Activated CD4-positive, alpha-beta T cell treated with anti-CD3 and anti-CD28 coated beads, Interleukin-10, Interleukin-2, amounts not matched to agents 100 ng/mL and 50 ng/mL, durations not matched to agents 16 hours and 8 hours (primary cell): ENCODE measurements around the gene GABBR2.
A peak's percentile ranks its signal among the peaks of the same experiment; 100 is the strongest.
"Not testable (repeated sequence)": the region's sequence is repeated elsewhere in the genome, so short reads cannot be mapped to it uniquely, and the experiment has no call there.

Source experiments
- DNase-seq: peaks from one replicate; pipeline ENCODE4 v3.0.0-alpha.2; 2020

Gene GABBR2

GRCh38 chr9:98591696-98592095, 117.0 kb downstream of the GABBR2 start:
- DNase-seq, result no peak

GRCh38 chr9:98590101-98590500, 118.6 kb downstream of the GABBR2 start:
- no peak for DNase-seq

- DNase-seq, result no peak
These were observed 119.6 kb downstream of the GABBR2 start for GRCh38 chr9:98589102-98589501.

- not testable (repeated sequence) for DNase-seq
These were observed 123.8 kb downstream of the GABBR2 start for GRCh38 chr9:98584853-98585438.

- DNase-seq, result peak; percentile 76
These were observed 124.7 kb downstream of the GABBR2 start for GRCh38 chr9:98584059-98584458.

DNA sequence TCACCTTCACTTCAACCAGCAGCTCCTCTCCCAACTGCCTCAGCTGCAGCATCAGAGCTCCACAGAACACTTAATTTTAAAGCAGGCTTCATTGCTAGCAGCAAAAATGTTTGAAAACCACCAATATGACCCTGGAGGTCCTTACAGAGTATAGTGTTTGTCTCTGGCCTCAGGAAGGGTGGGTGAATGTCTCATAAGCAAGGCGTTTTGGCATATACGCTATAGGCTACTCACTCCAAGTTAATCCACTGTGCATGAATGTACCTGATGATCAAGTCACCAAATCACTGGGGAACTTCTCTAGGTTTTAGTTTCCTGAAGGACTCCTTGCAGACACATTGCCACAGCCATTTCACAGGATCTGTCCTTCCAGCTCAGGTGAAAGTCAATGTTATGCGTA, 125.3 kb downstream of the GABBR2 start:
- DNase-seq, result no peak

GRCh38 chr9:98580956-98581355, 127.8 kb downstream of the GABBR2 start:
- DNase-seq, result no peak

DNA sequence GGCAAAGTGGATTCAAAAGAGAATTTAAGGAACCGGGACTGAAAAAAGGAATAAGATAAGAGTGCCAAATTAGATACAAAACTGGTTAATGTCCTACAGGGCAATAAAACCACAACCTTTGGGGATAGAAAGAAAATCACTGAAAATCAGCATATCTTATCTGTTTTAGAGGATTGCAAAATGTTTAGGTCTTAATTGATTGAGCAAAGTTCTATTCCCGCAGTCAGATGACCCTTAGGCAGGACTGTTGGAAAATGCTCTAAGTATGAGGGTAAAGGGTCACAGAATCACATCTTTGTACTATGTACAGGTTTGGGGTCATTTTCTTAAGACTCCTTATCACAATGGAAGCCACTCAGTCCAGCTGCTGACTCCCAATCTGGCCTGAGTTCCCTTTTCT, 129.0 kb downstream of the GABBR2 start:
- no peak for DNase-seq

DNA sequence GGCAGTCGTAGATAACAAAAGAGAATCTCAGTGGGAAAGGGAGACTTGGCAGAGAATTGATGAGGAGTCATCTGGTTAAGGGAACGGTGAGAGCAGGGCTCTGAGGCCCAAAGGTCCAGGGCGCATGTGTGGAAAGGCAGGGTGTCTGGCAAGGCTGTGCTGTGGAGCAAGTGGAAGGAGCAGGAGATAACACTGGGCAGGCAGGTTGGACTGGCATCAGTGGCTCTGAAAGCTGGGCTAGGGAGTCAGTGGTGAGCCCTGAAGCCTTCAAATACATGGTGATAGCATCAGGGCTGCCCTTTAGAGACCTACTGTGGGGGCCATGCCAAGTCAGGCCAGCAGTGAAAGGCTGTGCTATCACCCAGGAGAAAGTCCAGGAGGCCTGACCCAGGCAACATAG, 131.3 kb downstream of the GABBR2 start:
- DNase-seq, result no peak

- no peak for DNase-seq
These were observed 131.9 kb downstream of the GABBR2 start for GRCh38 chr9:98576859-98577258.

DNA sequence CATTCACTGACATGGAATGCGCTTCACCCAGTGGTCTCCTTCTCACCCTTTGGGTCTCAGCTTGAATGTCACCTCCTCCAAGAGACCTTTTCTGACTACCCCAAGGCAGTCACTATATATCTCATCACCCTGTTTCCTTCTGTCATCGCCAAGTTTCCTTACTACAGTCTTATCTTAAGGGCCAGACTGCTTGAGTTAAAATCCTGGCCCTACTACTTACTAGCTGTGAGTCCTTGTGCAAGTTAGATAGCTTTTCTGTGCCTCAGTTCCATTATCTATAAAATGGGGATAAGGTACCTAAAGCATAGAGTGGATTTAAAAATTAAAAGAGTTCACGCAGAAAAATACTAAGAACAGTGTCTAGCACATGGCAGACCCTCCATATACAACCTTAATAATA, 132.4 kb downstream of the GABBR2 start:
- DNase-seq, result peak; percentile 21

DNA sequence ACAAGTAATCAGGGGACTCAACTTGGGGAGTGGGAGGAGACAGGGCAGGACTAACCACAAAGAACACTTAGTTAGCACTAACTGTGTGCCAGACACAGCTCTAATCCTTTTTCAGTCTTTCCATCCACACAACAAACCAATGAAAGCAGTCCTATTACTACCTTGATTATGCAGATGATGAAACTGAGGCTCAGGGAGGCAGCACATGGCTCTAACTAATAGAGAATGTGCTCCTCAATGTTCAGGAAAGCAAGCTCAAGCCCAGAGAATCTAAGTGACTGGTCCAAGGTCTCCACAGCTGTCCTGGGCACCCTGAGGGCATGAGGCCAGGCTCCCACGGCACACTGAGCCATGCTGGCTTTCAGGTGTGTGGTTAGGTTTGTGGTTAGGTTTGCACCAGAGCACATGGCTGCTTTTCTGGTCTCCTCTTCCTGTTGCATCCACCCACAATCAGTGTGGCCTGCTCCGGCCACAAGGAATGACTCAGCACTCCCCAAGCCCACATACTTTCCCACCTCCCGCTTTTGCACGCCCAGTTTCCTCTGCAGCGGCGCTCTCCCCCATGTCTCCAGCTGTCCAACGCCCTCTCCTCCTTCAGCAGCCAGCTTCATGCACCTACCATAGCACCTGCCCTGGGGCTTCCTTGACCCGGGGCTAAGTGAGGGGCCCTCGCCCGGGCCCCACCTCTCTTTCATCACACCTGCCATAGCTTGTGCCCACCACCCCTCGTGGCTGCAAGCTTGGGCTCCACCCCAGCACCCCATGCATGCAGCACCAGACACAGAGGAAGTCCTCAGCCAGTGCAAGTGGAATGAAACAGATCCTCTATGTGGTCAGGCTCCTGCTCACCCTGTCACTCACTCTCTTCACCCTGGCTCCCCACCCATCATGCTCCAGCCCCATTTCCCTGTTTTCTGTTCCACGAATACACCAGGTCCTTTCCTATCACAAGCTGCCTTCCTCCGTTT, 133.1 kb downstream of the GABBR2 start:
- DNase-seq, result peak; percentile 83

DNA sequence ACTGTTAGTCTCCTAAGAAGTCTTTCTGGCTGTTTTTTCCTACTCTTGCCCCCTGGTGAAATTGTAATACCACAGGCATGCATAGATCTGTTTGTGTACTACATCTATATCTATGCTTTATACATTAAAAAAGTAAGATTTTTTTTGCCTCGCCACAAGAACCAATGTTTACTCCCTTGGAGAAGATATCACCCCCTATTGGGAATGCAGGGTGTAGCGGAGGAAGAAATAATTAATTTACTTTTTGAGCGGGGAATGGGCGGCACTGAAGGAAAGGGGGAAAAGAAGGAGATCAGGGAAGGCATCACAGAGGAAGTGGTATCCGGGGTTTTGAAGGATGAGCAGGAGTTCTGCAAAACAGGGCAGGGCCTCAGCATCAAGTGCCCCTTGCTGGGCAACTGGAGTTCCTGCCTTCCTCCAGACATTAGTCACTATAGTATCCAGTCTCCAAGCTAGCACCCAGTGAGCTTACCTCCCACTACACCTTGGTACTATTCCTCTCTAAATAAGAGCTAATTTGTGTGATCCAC, 134.9 kb downstream of the GABBR2 start:
- no peak for DNase-seq

DNA sequence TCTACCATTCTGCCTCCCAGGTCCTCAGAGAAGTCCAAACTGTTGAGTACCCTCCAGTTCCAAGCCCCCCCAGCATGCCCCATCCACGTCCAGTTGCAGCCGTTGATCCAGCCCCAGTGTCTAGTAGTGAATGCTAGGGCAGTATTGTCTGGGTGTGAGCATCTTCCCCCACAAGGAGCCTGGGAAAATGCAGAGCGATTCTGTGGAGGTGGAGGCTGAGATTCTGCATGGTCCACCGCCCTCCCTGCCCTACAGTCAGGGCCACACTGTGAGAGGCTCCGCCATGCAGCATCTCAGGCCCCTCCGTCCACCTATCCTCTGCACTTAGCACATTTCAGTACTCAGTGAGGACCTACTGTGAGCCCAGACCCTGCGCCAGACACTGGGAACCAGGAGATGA, 135.9 kb downstream of the GABBR2 start:
- DNase-seq, result no peak

DNA sequence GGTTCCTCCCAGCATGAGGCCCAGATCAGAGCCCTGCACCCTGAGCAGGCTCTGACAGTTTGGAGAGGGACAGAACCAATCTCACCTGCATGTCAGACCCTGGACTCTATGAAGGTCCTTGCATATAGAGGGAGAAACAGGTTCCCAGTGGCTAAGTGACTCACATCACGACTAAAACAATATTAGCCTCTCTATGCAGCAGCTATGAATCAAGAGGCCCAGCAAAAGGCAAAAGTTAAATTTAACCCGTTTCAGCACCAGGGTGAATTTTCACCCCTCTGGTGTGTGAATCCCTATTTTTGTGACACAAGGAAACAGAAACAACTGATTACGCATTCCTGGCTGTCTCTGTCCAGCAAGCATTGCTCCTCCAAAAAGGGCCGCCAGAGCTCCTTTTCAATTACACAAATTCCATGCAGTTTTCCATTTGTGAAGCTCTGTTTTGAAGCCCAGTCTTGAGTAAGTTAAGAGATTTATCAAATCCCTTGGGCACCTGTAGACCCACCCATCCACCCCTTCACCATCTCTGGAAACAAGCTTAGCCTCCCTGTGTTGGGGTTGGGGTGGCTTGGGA, 136.6 kb downstream of the GABBR2 start:
- no peak for DNase-seq

GRCh38 chr9:98571643-98572042, 137.1 kb downstream of the GABBR2 start:
- no peak for DNase-seq

DNA sequence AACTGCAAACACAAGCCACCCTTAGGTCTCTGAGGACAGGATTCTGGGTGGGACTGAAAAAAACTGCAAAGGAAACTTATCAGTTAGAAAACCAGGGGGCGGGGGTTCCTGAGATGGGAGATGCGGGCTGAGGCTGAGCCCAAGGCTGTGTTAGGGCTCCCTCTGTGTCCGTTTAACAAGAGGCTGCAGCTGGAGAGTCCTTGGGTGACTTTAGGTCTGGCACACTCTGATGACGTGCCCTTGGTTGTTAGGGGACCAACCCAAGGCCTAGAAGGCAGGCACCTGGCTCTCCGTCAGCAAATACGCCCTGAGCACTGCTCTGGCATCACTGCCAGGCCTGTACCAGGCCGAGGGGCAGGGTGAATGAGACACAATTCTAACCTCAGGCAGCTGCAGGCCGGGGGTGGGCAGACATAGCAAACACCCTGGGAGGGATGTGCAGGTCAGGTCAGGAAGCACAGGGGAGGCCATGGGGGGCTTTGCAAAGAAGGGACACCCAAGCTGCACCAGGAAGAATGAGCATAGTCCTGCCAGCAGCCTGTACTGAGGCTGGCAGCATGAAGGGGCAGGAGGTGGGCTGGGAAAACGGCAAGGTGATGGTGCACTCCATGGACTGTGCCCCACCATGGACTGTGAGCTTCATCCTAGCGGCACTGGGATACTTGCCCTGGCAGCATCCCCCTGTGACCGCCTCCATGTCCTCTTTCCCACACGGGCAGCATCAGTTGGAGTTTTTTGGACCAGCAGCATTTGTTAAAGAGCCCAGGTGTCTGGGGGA, 137.9 kb downstream of the GABBR2 start:
- no peak for DNase-seq

GRCh38 chr9:98570055-98570454, 138.7 kb downstream of the GABBR2 start:
- DNase-seq, result no peak

DNA sequence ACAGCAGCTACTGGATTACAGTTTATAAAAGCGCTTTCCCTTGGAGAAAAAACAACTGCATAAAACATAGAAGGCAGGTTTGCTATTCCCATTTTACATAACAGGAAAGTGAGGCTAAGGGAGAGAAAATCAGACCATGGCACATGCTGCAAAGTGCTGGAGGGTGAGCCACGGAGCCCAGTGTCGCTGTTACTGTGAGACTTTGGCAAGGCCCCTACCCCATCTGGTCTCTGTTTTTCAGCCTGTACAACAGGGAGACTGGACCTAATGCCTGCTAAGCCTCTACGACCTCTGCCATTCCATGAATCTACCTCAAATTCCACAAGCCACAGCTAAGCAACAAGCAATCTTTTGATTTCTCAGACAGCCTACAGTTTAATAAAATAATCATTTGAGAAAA, 139.2 kb downstream of the GABBR2 start:
- no peak for DNase-seq

GRCh38 chr9:98568909-98569469, 139.7 kb downstream of the GABBR2 start:
- DNase-seq, result no peak

- no peak for DNase-seq
These were observed 140.4 kb downstream of the GABBR2 start for GRCh38 chr9:98568234-98568908.
